T-helper 22 cell (primary cell): ENCODE results near the gene PDE4B.
"Not testable (repeated sequence)": the region's sequence is repeated elsewhere in the genome, so short reads cannot be mapped to it uniquely, and the experiment has no call there.

Source experiments
- DNase-seq: peaks from one replicate; pipeline ENCODE4 v3.0.0-alpha.2; 2020; ENCODE audit warnings: low read depth

PDE4B gene

DNA sequence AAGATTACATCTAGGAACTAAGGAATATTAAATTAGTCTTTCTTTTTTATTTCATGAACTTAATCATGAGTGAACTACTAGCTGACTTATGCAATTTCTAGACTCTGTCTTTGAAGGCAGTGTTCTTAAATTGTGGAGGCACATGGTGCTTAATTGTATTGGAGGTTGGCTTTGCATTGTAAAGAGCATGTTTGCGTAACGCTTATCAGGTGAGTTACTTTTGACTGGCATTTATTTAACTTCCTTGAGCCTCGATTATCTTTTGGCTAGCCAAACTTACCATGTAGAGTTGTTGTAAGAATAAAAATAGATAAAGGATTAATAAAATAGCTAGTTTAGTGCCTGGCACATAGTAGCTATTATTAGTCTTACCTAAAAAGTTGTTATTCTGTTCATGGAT lies 262.4 kb downstream of the PDE4B start:
- DNase-seq, result no peak

DNA sequence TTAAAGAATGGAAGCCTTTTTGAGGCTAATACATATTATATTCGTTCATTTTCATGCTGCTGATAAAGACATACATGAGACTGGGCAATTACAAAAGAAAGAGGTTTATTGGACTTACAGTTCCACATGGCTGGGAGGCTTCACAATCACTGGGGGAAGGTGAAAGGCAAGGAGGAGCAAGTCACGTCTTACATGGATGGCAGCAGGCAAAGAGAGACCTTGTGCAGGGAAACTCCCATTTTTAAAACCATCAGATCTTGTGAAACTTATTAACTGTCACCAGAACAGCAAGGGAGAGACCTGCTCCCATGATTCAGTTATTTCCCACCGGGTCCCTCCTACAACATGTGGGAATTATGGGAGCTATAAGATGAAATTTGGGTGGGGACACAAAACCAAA lies 264.8 kb downstream of the PDE4B start:
- not testable (repeated sequence) for DNase-seq

DNA sequence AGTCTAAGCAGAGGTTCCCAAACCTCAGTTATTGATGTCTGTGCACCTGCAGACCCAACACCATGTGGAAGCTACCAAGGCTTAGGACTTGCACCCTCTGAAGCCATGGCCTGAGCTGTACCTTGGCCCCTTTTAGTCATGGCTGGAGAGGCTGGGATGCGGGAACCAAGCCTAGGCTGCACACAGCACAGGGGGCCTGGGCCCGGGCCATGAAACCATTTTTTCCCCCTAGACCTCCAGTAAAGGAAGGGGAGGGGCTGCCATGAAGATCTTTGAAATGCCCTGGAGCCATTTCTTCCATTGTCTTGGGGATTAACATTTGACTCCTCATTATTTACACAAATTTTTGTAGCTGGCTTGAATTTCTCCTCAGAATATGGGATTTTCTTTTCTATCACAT lies 265.9 kb downstream of the PDE4B start:
- no peak for DNase-seq

DNA sequence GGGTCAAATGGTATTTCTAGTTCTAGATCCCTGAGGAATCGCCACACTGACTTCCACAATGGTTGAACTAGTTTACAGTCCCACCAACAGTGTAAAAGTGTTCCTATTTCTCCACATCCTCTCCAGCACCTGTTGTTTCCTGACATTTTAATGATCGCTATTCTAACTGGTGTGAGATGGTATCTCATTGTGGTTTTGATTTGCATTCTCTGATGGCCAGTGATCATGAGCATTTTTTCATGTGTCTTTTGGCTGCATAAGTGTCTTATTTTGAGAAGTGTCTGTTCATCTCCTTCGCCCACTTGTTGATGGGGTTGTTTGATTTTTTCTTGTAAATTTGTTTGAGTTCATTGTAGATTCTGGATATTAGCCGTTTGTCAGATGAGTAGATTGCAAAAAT lies 274.5 kb downstream of the PDE4B start:
- DNase-seq, result not testable (repeated sequence)

DNA sequence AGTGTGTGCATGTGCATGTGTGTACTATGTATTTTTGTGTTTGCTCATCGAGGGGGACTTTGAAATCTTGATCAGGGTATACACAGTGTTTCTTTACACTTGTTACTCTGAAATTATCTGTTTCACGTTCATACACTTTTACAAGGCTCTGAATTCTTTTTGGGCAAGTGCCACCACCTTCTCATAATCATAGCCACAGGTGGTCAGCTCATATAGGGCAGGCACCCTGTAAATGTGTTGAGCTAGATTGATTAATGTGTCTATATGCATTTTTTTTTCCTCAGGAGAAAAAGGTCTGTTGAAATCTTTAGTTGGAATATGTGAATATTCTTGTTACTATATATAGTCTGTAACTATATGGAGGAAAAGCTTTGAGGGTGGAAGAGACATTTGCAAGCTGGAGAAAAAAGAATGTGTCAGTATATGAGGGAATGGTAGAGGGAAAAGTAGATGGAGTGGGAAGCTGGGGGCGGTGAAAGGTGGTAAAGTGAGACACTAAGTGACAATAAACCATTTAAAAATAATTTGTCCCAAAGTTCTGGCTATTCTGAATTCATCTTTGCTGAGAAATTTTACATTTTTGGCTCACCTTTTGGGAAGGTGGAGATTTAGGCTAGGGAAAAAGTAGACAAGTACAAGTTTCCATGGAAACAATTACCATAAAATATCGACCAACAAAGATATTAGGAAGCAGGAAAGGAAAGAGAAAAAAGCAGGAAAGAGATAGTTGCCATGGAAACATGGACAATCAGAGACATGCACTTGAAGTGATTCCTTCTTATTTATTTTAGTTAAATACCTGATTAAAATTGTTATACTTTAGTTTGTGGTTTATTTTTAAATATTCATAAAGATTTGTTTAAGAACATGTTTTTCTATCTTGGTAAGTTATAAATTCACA lies 277.5 kb downstream of the PDE4B start:
- DNase-seq, result no peak

DNA sequence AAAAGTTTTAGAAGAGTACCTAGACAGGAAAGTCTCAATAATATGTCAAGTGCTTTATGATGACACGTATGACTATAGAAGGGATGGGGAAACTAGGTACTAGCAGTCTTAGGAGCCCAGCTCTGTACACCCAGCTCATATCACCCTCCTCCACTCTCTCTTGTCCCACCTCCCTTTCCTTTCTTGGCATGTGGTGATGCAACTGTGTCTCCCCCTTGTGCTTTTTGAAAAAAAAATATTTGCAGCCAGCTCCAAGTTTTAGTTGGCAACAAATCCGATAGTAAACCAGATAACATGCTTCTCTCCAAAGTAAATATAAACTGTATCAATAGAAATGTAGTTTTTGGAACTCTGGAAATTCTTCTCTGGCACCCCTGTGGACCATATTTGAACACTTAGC lies 280.7 kb downstream of the PDE4B start:
- DNase-seq, result no peak

DNA sequence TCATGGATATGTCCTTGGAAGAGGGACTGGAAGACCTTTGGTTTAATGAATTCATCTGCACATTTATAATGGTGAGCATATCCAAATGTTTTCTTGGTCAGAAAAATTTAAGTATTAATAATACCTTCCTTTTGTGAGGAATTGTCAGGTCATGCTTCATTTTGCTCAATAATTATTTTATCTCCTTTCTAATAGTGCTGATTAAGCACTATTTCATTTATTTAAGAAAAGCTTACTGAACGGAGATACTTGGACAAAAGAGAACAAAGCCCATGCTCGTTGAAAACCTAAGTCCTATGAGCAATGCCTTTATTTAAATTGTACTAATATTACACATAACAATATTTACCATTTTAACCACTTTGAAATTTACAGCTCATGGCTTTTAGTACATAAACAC lies 281.5 kb downstream of the PDE4B start:
- DNase-seq, result no peak

DNA sequence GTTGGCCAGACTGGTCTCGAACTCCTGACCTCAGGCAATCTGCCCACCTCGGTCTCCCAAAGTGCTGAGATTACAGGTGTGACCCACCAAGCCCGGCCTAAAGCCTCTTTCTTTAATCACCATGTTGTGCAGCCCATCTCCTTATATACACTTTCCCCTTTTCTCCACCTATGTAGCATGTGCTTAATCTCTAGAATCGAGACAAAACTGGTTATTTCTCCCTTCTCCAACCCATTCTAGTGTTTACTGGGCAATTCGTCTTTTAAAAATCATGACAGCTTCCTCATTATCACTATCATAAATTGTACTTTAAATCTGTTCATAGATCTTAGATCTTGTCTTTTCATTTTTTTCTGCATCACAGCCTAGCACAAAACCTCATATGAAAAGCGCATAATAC lies 285.7 kb downstream of the PDE4B start:
- no peak for DNase-seq

DNA sequence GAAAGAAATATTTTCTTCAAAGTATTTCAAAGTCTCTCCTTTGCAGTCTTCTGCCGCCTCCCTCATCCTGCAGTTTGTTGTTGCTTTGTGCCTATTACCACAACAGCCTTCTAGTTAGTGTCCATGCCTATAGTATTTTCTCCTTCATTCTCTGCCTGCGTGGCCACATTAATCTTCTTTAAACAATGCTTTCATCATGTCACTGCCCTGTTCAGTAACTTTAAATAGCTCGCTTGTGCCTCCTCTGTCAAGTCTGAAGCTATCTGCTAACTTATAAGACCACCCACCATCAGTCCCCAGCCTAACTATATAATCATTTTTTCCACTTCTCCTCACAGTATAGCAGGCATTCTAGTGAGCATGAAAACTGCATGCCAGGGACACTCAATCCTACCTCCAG lies 290.3 kb downstream of the PDE4B start:
- no peak for DNase-seq

DNA sequence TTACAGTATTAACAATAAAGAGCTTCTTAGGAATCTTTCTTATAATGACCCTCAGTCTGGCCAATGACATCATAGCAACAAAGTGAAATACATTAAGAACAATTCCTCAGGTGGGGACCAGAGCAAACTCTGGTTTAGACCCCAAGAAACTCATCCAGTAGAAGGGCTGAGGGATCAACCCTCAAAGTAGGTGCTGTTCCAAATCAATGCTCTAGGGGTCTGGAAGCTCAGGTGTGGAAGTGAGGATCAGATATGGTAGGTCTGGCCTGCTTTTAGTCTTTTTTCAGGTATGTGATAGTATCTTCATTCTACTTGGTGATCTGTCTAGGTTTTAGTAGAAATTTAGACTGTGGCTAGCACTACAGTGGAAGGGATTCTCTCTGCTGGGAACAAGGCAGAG lies 291.7 kb downstream of the PDE4B start:
- DNase-seq, result no peak

DNA sequence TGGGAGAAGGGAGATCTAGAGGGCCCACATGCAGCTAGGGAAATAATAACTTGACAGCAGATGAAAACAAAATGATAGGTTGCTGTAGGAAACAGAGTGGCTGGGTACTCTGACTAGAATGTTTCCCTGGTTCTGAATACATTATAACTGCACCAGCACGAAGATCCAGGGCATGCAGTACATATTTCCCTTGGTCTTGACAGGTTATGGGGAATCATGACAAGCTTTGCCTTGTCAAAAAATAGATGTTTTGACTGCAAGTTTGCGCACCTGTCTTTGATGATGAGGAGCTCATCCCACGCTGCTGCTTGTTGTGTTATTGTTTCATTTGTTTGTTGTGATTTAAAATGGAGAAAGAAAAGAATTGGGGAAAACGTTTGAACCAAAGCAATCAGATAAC lies 292.9 kb downstream of the PDE4B start:
- DNase-seq, result no peak

DNA sequence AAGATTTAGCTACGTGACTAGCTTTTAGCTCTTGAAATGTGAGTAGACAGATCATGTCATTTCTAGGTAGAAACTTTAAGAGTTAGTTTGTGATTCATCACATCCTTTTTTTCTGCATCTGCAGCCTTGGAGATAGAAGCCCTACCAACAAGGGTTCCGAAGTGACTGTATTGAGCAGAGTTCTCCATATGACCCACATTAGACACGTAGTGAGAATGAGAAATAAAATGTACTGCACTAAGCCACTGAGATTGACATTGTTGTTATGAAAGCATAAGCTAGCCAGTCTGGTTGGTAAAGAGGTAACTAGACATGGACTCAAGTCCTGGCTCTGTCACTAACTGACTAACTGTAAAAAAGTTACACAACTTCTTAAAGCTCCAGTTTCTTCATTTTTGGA lies 296.1 kb downstream of the PDE4B start:
- no peak for DNase-seq

DNA sequence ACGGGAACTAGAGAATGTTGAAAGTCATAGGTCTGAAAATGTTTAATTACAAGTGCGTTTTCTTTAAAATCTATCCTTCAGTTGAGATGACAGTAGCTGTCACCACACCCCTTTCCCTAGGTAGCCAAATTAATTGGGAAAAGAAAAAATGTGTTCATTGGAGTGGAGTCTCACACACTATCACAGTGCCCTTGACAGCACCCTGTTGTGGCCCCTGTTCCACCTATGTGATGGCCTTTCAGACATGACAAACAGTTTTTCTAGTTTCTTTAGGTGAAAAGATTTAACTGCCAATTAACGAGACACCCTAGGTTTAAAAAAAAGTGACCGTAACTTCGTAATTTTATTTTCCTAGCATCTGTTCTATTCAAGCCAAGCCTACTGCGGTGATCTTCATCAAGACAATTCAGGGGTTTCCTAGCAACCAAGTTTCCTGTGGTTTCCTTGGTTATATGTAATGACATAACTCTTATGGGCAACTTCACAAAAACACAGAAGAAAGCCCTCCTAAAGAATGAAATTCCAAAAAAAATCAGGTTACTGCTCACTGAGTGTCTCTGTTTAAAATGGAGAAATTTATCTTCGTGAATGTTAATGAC lies 298.3 kb downstream of the PDE4B start:
- no peak for DNase-seq

DNA sequence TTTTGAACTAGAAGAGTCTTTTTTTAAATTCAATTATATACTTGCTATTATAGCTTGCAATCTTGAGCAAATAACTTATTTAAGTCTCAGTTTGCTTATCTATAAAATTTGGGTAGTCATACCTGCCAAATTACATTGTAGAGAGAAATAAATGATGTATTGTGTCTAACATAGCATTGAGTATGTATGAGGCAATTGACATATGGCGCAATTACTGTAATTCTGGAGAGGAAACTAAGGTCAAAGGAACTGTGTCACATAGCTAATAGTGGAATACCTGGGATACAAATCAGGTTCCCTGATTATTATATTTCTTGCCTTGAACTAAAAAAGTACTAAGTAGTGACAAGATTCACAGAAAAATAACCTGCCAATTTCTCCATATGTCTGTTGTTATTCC lies 302.5 kb downstream of the PDE4B start:
- DNase-seq, result no peak

DNA sequence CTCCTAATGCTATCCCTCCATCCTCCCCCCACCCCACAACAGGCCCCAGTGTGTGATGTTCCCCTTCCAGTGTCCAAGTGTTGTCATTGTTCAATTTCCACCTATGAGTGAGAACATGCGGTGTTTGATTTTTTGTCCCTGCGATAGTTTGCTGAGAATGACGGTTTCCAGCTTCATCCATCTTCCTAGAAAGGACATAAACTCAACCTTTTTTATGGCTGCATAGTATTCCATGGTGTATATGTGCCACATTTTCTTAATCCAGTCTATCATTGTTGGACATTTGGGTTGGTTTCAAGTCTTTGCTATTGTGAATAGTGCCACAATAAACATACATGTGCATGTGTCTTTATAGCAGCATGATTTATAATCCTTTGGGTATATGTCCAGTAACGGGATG lies 308.3 kb downstream of the PDE4B start:
- not testable (repeated sequence) for DNase-seq

DNA sequence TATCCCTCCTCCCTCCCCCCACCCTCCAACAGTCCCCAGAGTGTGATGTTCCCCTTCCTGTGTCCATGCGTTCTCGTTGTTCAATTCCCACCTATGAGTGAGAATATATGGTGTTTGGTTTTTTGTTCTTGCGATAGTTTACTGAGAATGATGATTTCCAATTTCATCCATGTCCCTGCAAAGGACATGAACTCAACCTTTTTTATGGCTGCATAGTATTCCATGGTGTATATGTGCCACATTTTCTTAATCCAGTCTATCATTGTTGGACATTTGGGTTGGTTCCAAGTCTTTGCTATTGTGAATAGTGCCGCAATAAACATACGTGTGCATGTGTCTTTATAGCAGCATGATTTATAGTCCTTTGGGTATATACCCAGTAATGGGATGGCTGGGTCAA lies 311.4 kb downstream of the PDE4B start:
- DNase-seq, result not testable (repeated sequence)

DNA sequence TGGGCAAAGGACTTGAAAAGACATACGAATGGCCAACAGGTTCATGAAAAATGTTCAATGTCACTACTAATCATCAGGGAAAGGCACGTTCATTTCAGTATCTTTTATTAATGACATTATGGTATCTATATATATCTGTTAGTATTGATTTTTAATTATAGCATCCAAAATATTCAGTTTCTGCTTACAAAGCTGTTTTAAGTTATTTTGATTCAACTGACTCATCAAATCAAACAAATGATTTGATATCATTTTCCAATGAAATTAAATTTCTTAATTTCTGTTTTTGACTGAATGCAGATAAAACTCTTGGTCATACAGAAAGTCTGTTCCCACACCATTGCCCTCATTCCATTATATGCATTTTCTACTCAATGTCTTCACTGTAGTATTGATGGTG lies 315.9 kb downstream of the PDE4B start:
- no peak for DNase-seq

DNA sequence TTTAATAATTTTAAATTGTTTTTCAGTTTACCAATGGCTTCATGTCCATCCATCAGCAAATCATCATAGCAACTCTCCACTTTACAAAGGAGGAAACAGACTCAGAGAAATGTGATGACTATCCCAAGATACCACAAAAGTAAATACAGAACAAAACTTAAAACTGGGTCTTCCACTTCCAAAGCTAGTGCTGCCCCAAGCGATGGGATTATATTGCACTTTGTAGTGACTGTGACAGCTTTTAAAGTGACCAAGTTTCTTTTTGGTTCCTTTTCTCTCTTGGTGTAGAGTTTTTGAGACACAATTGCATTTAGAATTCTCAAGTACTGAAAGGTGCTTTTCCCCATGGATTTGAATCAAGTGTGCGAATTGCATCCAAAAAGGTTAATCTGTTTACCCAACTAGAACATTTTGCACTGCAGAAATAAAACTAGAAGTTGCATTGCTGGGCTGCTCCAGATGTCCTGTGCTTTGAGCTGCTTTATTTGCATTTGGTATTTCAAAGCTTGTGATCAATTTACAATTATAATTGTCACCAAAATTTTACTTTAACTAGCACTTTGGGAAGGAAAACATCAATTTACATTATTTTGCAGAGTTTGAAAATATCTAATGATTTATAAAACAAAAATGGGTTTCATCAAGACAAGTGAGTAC lies 320.2 kb downstream of the PDE4B start:
- no peak for DNase-seq

DNA sequence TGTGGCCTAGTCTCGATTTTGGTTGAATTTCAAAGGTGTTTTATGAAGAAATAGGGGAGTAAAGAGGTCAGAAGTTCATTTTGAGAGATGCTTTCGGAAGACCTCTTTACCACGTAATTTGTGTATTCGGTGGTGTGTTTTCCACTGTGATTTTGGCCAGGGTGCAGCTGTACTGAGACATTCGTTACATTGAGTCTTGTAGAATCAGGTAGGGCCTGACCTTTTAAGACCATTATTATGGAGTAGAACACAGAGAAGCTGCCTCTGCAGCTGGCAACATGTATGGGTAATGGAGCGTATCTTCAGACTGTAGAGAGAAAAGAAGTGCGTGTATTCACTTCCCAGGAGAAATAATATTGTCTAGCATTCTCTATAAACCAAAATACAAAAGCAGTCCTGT lies 326.5 kb downstream of the PDE4B start:
- no peak for DNase-seq

DNA sequence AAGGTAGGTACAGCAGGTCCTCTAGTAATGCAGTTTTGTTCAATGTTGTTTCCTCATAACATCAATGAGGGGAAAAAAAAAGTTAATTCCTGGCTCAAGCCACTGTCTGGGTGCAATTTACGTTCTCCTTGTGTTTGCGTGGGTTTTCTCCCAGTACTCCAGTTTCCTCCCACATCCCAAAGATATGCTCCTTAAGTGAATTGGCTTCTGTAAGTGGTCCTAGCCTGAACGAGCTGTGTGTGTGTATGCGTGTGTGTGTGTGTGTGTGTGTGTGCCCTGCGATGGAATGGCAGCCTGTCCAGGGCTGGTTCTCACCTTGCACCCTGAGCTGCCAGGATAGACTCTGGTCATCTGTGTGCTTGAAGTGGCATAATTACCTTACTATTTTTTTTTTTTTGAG lies 332.0 kb downstream of the PDE4B start:
- no peak for DNase-seq

DNA sequence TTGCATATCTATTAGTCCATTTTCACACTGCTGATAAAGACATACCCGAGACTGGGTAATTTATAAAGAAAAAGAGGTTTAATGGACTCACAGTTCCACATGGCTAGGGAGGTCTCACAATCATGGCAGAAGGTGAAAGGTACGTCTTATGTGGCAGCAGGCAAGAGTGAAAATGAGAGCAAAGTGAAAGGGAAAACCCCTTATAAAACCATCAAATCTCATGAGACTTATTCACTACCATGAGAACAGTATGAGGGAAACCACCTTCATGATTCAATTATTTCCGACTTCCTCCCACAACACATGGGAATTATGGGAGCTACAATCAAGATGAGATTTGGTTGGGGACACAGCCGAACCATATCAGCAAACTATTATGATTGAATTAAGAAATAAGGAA lies 335.9 kb downstream of the PDE4B start:
- DNase-seq, result not testable (repeated sequence)

DNA sequence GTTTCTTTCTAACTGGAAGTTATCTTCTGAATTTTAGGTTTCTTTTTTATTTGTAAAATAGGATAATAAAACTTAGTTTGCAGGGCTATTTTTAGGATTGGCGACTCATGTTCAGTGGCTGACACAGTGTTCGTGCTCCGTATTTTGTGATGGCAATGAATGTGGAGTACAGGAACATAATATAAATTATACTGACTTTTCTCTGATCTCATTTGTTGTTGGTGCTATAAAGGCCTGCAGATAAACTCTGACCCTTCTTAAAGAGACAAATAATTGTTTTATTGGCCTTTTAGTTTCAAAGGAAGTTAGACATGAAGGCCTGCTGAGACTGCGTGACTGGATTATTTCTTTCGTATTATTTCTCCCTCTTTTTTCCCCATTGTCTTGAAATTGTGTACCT lies 339.6 kb downstream of the PDE4B start:
- no peak for DNase-seq

DNA sequence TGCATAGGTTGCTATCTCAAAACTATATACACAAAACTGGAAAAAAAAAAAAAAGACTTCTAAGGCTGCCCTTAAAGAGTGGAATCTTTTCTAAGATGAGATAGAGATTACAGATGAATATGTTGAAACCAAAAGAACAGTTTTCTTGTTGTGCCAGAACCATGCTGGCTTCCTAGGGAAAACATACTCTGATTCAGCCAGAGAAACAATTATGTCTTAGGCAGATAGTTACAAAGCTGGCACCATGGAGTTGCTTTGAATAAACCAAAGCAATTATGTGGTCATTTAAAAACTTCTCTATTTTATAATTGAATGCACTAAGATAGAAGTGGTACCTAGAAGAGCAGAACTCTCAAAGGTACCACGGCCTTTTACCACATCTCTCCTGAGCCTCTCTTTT lies 341.3 kb downstream of the PDE4B start:
- no peak for DNase-seq
